ENCODE data around the gene TGM3. TPM values are rescaled to one million over a fixed set of nuclear protein-coding genes. Genes with fewer than 3 reads are reported as not detected.

TGM3 gene
- total RNA-seq, 1 donor from 2014 or later: not detected

- H3K4me1 ChIP-seq: no peaks in the 10 kb centered on the region
- no peak overlapping the region for H3K27ac ChIP-seq (replicated peaks)
- peaks cover 56% of the 10 kb centered on the region for H3K27me3 ChIP-seq (ENCODE audit: low read depth)
- H3K9me3 ChIP-seq (replicated peaks): no peaks in the 10 kb centered on the region
- no peaks in the 10 kb centered on the region for H3K36me3 ChIP-seq
- TF ChIP-seq, protein P1, sequence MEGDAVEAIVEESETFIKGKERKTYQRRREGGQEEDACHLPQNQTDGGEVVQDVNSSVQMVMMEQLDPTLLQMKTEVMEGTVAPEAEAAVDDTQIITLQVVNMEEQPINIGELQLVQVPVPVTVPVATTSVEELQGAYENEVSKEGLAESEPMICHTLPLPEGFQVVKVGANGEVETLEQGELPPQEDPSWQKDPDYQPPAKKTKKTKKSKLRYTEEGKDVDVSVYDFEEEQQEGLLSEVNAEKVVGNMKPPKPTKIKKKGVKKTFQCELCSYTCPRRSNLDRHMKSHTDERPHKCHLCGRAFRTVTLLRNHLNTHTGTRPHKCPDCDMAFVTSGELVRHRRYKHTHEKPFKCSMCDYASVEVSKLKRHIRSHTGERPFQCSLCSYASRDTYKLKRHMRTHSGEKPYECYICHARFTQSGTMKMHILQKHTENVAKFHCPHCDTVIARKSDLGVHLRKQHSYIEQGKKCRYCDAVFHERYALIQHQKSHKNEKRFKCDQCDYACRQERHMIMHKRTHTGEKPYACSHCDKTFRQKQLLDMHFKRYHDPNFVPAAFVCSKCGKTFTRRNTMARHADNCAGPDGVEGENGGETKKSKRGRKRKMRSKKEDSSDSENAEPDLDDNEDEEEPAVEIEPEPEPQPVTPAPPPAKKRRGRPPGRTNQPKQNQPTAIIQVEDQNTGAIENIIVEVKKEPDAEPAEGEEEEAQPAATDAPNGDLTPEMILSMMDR (IDR thresholded peaks at IDR 0.05; ENCODE audit: borderline replicate concordance): no peak
- DNase-seq: no peak
- no peak overlapping the region for H3K4me3 ChIP-seq
- intact Hi-C loops (cut with micrococcal nuclease): no loop called here
These were observed 42.5 kb upstream of the TGM3 start for GRCh38 chr20:2253256-2253655.

DNA sequence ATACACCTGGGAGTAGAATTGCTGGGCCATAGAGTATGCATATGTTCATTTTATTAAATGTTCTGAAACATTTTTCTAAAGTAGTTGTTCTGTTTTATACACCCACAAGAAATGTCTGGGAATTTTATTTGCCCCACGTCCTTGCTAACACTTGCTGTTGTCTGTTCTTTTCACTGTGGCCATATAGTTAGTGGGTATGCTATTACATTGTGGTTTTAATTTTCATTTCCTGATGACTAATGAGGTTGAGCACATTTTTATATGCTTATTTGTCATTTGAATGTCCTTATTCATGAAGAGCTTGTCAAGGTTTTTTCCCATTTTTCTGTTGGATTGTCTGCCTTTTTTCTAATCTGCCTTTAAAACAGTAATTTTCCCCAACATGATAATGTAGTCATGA, 41.5 kb upstream of the TGM3 start:
- peaks cover 56% of the 10 kb centered on the region for H3K27me3 ChIP-seq (ENCODE audit: low read depth)
- no peaks in the 10 kb centered on the region for H3K36me3 ChIP-seq
- intact Hi-C loops (cut with micrococcal nuclease): no loop called here
- no peaks in the 10 kb centered on the region for H3K4me1 ChIP-seq
- H3K27ac ChIP-seq (replicated peaks): no peak overlapping the region
- no peak overlapping the region for H3K4me3 ChIP-seq
- TF ChIP-seq, protein P1 (IDR thresholded peaks at IDR 0.05; ENCODE audit: borderline replicate concordance): no peak
- no peaks in the 10 kb centered on the region for H3K9me3 ChIP-seq (replicated peaks)
- no peak for DNase-seq

DNA sequence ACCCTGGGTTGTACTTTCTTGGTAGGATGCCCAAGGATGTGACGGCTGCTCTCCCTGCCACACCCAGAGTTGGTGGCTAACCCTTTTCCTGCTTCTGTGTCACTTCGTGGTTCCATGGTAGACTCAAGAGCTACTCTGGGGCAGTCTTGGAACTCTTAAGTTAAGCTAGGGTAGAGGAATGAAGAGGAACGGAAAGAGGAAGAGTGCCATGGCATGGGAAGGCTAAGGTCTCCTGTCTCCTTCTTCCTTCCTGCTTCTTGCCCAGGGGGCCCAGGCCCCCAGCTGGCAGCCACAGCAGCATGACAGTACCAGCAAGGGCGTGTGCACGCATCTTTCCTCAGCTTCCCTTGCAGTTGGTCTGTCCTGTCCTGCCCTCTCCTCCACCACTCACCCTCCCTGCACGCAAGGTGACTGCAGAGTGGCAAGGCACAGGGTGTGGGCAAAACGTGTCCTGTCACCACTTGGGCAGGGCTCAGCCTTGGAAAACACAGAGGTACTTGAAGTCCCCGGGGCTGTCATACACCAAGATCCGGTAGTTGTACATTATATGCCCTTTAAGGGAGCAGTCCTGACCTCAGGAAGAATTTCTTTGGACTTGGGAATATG, 39.8 kb upstream of the TGM3 start:
- H3K9me3 ChIP-seq (replicated peaks): no peaks in the 10 kb centered on the region
- H3K27me3 ChIP-seq (ENCODE audit: low read depth): peaks cover 49% of the 10 kb centered on the region
- TF ChIP-seq, protein P1 (IDR thresholded peaks at IDR 0.05; ENCODE audit: borderline replicate concordance): no peak
- no peak overlapping the region for H3K27ac ChIP-seq (replicated peaks)
- no peaks in the 10 kb centered on the region for H3K4me1 ChIP-seq
- intact Hi-C loops (cut with micrococcal nuclease): no loop called here
- no peak overlapping the region for H3K4me3 ChIP-seq
- no peak for DNase-seq
- no peaks in the 10 kb centered on the region for H3K36me3 ChIP-seq

DNA sequence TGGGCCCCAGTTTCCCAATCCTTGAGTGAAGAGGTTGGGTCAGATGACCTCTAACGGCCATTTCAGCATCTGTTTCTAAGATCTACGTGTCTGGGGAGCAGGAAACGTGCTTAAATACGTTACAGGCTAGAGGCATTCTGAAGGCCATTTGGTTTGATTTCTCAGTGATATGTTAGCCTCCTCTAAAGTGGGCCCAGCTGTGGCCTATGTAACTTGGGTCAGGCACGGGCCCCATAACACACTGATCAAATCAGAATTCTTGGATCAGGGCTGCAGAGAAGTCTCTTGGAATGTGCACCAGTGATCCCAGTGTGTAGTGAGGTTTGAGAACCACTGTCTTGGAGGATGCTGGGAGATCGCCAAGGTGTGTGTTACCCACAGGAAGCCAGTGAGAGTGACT, 36.1 kb upstream of the TGM3 start:
- no peak for DNase-seq
- no peaks in the 10 kb centered on the region for H3K9me3 ChIP-seq (replicated peaks)
- no peaks in the 10 kb centered on the region for H3K4me1 ChIP-seq
- no peaks in the 10 kb centered on the region for H3K36me3 ChIP-seq
- H3K27ac ChIP-seq (replicated peaks): no peak overlapping the region
- intact Hi-C loops (cut with micrococcal nuclease): no loop called here
- TF ChIP-seq, protein P1 (IDR thresholded peaks at IDR 0.05; ENCODE audit: borderline replicate concordance): no peak
- no peak overlapping the region for H3K4me3 ChIP-seq
- H3K27me3 ChIP-seq (ENCODE audit: low read depth): peaks cover 42% of the 10 kb centered on the region

DNA sequence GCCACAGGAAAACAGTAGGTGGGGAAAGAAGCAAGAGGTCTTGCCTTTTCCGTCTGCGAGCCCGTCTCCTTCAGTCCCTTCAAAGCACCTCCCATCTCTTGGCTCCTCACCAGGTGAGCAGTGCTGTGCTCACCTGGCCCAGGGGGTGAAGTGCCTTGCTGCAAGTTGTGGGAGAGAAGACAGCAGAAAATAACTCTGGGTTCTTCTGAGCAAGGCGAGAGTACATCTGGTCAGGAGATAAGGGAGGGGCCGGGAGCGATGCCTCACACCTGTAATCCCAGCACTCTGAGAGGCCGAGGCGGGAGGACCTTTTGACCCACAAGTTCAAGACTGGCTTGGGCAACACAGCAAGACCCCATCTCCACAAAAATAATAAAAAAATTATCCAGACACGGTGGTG, 35.6 kb upstream of the TGM3 start:
- intact Hi-C loops (cut with micrococcal nuclease): no loop called here
- Histone ChIP-seq H3K27me3 (ENCODE audit: low read depth) (peaks cover 40% of the 10 kb centered on the region), H3K9me3 (replicated peaks) (no peaks in the 10 kb centered on the region), H3K27ac (replicated peaks) (no peak overlapping the region), H3K4me1 (no peaks in the 10 kb centered on the region), H3K4me3 (no peak overlapping the region), H3K36me3 (no peaks in the 10 kb centered on the region)
- TF ChIP-seq, protein P1 (IDR thresholded peaks at IDR 0.05; ENCODE audit: borderline replicate concordance): no peak
- DNase-seq: no peak

Data from left ventricle myocardium inferior (tissue), 1 donor.